Stimulated activated CD8-positive, alpha-beta memory T cell treated with anti-CD3 and anti-CD28 coated beads, Interleukin-7, amount 100 ng/mL, for 24 hours (primary cell): ENCODE results near the gene STXBP5.
A peak's percentile ranks its signal among the peaks of the same experiment; 100 is the strongest.

Experiments used
- DNase-seq: peaks from one replicate; pipeline ENCODE4 v3.0.0-alpha.2; 2020; ENCODE audit warnings: low read depth

STXBP5 gene

GRCh38 chr6:147178355-147178754 lies 25.9 kb upstream of the STXBP5 start:
- no peak for DNase-seq

- no peak for DNase-seq
These were observed 24.4 kb upstream of the STXBP5 start for GRCh38 chr6:147179809-147180208.

GRCh38 chr6:147180926-147181325 lies 23.3 kb upstream of the STXBP5 start:
- no peak for DNase-seq

- DNase-seq: no peak
These were observed 19.8 kb upstream of the STXBP5 start for GRCh38 chr6:147184379-147184778.

- no peak for DNase-seq
These were observed 19.0 kb upstream of the STXBP5 start for GRCh38 chr6:147185216-147185615.

GRCh38 chr6:147190556-147190955 lies 13.7 kb upstream of the STXBP5 start:
- DNase-seq: no peak

GRCh38 chr6:147192278-147192911 lies 11.8 kb upstream of the STXBP5 start:
- no peak for DNase-seq

- no peak for DNase-seq
These were observed 9.4 kb upstream of the STXBP5 start for GRCh38 chr6:147194652-147195411.

- DNase-seq: no peak
These were observed 8.7 kb upstream of the STXBP5 start for GRCh38 chr6:147195510-147195909.

GRCh38 chr6:147195987-147196386 lies 8.2 kb upstream of the STXBP5 start:
- no peak for DNase-seq

GRCh38 chr6:147200711-147201110 lies 3.5 kb upstream of the STXBP5 start:
- no peak for DNase-seq

- no peak for DNase-seq
These were observed 2.2 kb upstream of the STXBP5 start for GRCh38 chr6:147201885-147202515.

- DNase-seq: peak; percentile 45
These were observed 1.5 kb upstream of the STXBP5 start for GRCh38 chr6:147202516-147203310.

- DNase-seq: peak; percentile 35
These were observed 732 bp upstream of the STXBP5 start for GRCh38 chr6:147203311-147204059.

GRCh38 chr6:147204843-147205311 lies 660 bp downstream of the STXBP5 start:
- DNase-seq: no peak

- DNase-seq: no peak
These were observed 1.7 kb downstream of the STXBP5 start for GRCh38 chr6:147205690-147206600.

GRCh38 chr6:147207351-147207750 lies 3.1 kb downstream of the STXBP5 start:
- DNase-seq: no peak

GRCh38 chr6:147207837-147208754 lies 3.9 kb downstream of the STXBP5 start:
- DNase-seq: no peak

GRCh38 chr6:147209762-147210449 lies 5.7 kb downstream of the STXBP5 start:
- no peak for DNase-seq
